HepG2 (cell line): ENCODE measurements around the gene ARHGAP26. TPM values are rescaled to one million over a fixed set of nuclear protein-coding genes. Genes with fewer than 3 reads are reported as not detected.

Source experiments
- ATAC-seq: fragments of 200-7000 bp; cut with Tn5 transposase; 3 replicates; pipeline ENCODE4 v1.9.1; 2020; ENCODE audit warnings: mild to moderate bottlenecking, moderate library complexity
- BruUV-seq: library from RNA; stranded (reverse); fragments of 400-500 nt; replicated peaks from 2 replicates; lab custom pipeline; 2021; lab: Mats Ljungman, UMichigan
- CTCF ChIA-PET: fragments of 300-600 bp; formaldehyde crosslinking; extraction: SDS; loops from one replicate; lab custom pipeline; 2021; ENCODE audit warnings: low total read pairs, inconsistent platforms, low intra/inter-chr PET ratio; lab: Yijun Ruan, JAX
- POLR2A ChIA-PET: fragments of 350-600 bp; sonication (Branson Sonifier 250); formaldehyde crosslinking; loops from one replicate; lab custom pipeline; 2020; ENCODE audit warnings: antibody characterized with exemption, inconsistent platforms; lab: Yijun Ruan, JAX
- DNase-seq: peaks from one replicate; pipeline ENCODE4 v3.0.0-alpha.2; 2015; ENCODE audit warnings: low spot score
- FAIRE-seq: peaks from 3 replicates; lab custom pipeline; 2011; peaks lifted over from hg19 to GRCh38; lab: Jason Lieb, UNC
- H2AFZ ChIP-seq: one replicate; pipeline ENCODE4 v1.6.1; 2011; ENCODE audit warnings: low read length, inconsistent platforms
- H3K27ac ChIP-seq: fragments of 300-600 bp; 3 replicates; pipeline ENCODE4 v1.8.0; 2011; ENCODE audit warnings: mixed run types, mild to moderate bottlenecking, mixed read lengths, low read length, inconsistent platforms; ENCODE audit not compliant: insufficient read depth; ENCODE audit errors: extremely low read length
- H3K27me3 ChIP-seq, 2 experiments: fragments of 200-600 bp in 1 of 2; 2 replicates in 1 of 2; 3 replicates in 1 of 2; pipeline versions ENCODE4 v1.6.0 to v1.8.0; 2011; ENCODE audit warnings: low read length in 2 of 2, mild to moderate bottlenecking in 2 of 2, moderate library complexity in 2 of 2, inconsistent platforms in 1 of 2; ENCODE audit not compliant: insufficient read depth in 2 of 2, control insufficient read depth in 1 of 2
- H3K36me3 ChIP-seq, 2 experiments: fragments of 200-600 bp in 1 of 2; replicated peaks in 1 of 2; 2 replicates in 1 of 2; 3 replicates in 1 of 2; pipeline versions ENCODE4 v1.5.1 to v1.8.0; 2011; ENCODE audit warnings: low read length in 2 of 2, inconsistent platforms in 1 of 2; ENCODE audit not compliant: insufficient read depth in 2 of 2, control insufficient read depth in 1 of 2
- H3K4me1 ChIP-seq: 2 replicates; pipeline ENCODE4 v1.5.1; 2012; ENCODE audit warnings: low read length, inconsistent platforms; ENCODE audit not compliant: insufficient read depth
- H3K4me2 ChIP-seq: 2 replicates; pipeline ENCODE4 v1.6.0; 2011; ENCODE audit warnings: low read depth, low read length, inconsistent platforms
- H3K4me3 ChIP-seq, 3 experiments: fragments of 200-600 bp in 1 of 3; sonication (generic), shearing (Covaris generic) in 1 of 3; replicated peaks in 1 of 3; 2 replicates each; pipeline ENCODE4 v1.5.1; 2011 to 2016; ENCODE audit warnings: low read length in 3 of 3, inconsistent platforms in 2 of 3, low read depth in 2 of 3, mild to moderate bottlenecking in 2 of 3, control low read depth in 1 of 3, mixed read lengths in 1 of 3; ENCODE audit not compliant: insufficient read depth in 1 of 3
- H3K79me2 ChIP-seq: one replicate; pipeline ENCODE4 v1.6.1; 2011; ENCODE audit warnings: low read length, inconsistent platforms; ENCODE audit not compliant: insufficient read depth
- H3K9ac ChIP-seq: 2 replicates; pipeline ENCODE4 v1.6.0; 2011; ENCODE audit warnings: mild to moderate bottlenecking, low read depth, low read length, inconsistent platforms; ENCODE audit not compliant: insufficient read depth
- H3K9me3 ChIP-seq: 2 replicates; pipeline ENCODE4 v1.5.1; 2012; ENCODE audit warnings: mild to moderate bottlenecking, low read length
- H4K20me1 ChIP-seq: 2 replicates; pipeline ENCODE4 v1.6.0; 2011; ENCODE audit warnings: inconsistent platforms, mild to moderate bottlenecking, low read length, moderate library complexity; ENCODE audit not compliant: insufficient read depth
- CSRNP1 ChIP-seq: sonication (generic); formaldehyde crosslinking; IDR thresholded peaks from 2 replicates; pipeline ENCODE4 v1.8.1; 2023; ENCODE audit warnings: mild to moderate bottlenecking, missing genetic modification reagents
- DNMT1 ChIP-seq: sonication (generic); formaldehyde crosslinking; IDR thresholded peaks from 2 replicates; pipeline ENCODE4 v1.5.1; 2020; ENCODE audit warnings: mild to moderate bottlenecking, missing genetic modification reagents
- GFI1 ChIP-seq: sonication (generic); formaldehyde crosslinking; IDR thresholded peaks from 2 replicates; pipeline ENCODE4 v1.5.0; 2020; ENCODE audit warnings: missing genetic modification reagents, mild to moderate bottlenecking, borderline replicate concordance
- HDAC6 ChIP-seq: fragments of 200-600 bp; sonication (generic); IDR thresholded peaks from 2 replicates; pipeline ENCODE4 v1.7.0; 2017; ENCODE audit warnings: mild to moderate bottlenecking, antibody characterized with exemption, low read length, low read depth
- ZNF18 ChIP-seq: sonication (generic); formaldehyde crosslinking; IDR thresholded peaks from 2 replicates; pipeline ENCODE4 v1.8.0; 2022; ENCODE audit warnings: mild to moderate bottlenecking, missing genetic modification reagents; ENCODE audit not compliant: insufficient replicate concordance
- ZNF75D ChIP-seq: sonication (generic); formaldehyde crosslinking; IDR thresholded peaks from 2 replicates; pipeline ENCODE4 v1.8.1; 2023; ENCODE audit warnings: missing genetic modification reagents, mild to moderate bottlenecking, borderline replicate concordance
- WGBS: methylation state at CpG from one replicate; pipeline ENCODE4 v1.1.6; 2017; ENCODE audit warnings: low lambda C conversion rate; 5-methylcytosine and 5-hydroxymethylcytosine counted together
- in situ Hi-C: cut with HindIII; loops from 2 replicates; pipeline ENCODE4 v1.10.0; 2017; ENCODE audit warnings: low pct_unique_long_range_greater_than_20kb; ENCODE audit not compliant: extremely low pct_ligation_motif_present
- intact Hi-C: fragments of 100-400 bp; cut with micrococcal nuclease; formaldehyde crosslinking; loops from one replicate; pipeline ENCODE4 v1.10.0; 2022; ENCODE audit not compliant: unreplicated experiment
- polyA plus RNA-seq, 8 experiments: library from polyadenylated mRNA; depleted of rRNA in 3 of 8; stranded (reverse) in 7 of 8; unstranded in 1 of 8; fragments of >200 nt; fragmentation: Illumina TruSeq in 4 of 8; extraction: Trizol in 4 of 8; gene quantifications; 2 replicates each; pipeline versions ENCODE4 v1.2.1 to v1.2.3, GENCODE V29; 2011 to 2016; ENCODE audit warnings: low read depth in 4 of 8, missing spikeins in 1 of 8, mixed read lengths in 1 of 8; ENCODE audit not compliant: insufficient read depth in 1 of 8
- total RNA-seq, 5 experiments: library from RNA; depleted of rRNA; stranded (reverse); fragments of >200 nt; fragmentation: Illumina TruSeq; extraction: Trizol; gene quantifications; 2 replicates each; pipeline ENCODE4 v1.2.3, GENCODE V29; 2016; ENCODE audit warnings: low read depth in 1 of 5

The ARHGAP26 gene
- total and polyA plus RNA-seq, 2 of the 13 experiments (the other 11 are each of a cell fraction or from before 2014, with no cell fraction given): 9.6 to 18.2 TPM

- POLR2A ChIA-PET: no interaction called here
- Histone ChIP-seq H3K9ac (no peak overlapping the region), H4K20me1 (no peaks in the 10 kb centered on the region), H3K4me2 (no peak overlapping the region), H3K4me3 (no peak overlapping the region), H2AFZ (no peak overlapping the region), H3K4me1 (peaks cover 22% of the 10 kb centered on the region), H3K79me2 (no peaks in the 10 kb centered on the region), H3K27ac (no peak overlapping the region), H3K27me3 (no peaks in the 10 kb centered on the region), H3K9me3 (no peaks in the 10 kb centered on the region), H3K36me3 (peaks cover 0 to 69% of the 10 kb centered on the region in 2 experiments; a peak in 4 of 5 replicates)
- DNase-seq (no peak), ATAC-seq (no peak), FAIRE-seq (no peak)
- TF ChIP-seq DNMT1 (CRISPR knock-in tag) (no peak), HDAC6 (no peak), CSRNP1 (CRISPR knock-in tag) (no peak), GFI1 (CRISPR knock-in tag) (no peak), ZNF18 (no peak), ZNF75D (CRISPR knock-in tag) (no peak)
- BruUV-seq: no TSS peak
- in situ Hi-C loops: no loop called here
- CTCF ChIA-PET: no interaction called here
- WGBS: 97% methylated on average over 6 of the region's 6 CpGs
- intact Hi-C loops: no loop called here
These were observed 140.0 kb downstream of the ARHGAP26 start for GRCh38 chr5:142910128-142910527.
